ENCODE measurements around the gene NPPA. TPM values are rescaled to one million over a fixed set of nuclear protein-coding genes. Genes with fewer than 3 reads are reported as not detected.
"Not testable (repeated sequence)": the region's sequence is repeated elsewhere in the genome, so short reads cannot be mapped to it uniquely, and the experiment has no call there.

Gene NPPA
- total RNA-seq, result not detected

GRCh38 chr1:11847667-11848372, at the start of gene NPPA:
TSS of gene NPPA (minus strand) at chr1:11847783. CDS start at chr1:11847684, 99 bp downstream.
- no peak within 1 kb of the TSS for H3K4me3 ChIP-seq
- H3K36me3 ChIP-seq, result no peaks in the 10 kb centered on the region
- H3K4me1 ChIP-seq, result no peaks in the 10 kb centered on the region
- no peak for DNase-seq
- no peak within 1 kb of the TSS for H3K27ac ChIP-seq
- TF ChIP-seq CTCF (IDR thresholded peaks at IDR 0.05) (no peak), POLR2A (IDR thresholded peaks at IDR 0.05) (no peak)
- H3K9me3 ChIP-seq, result no peaks in the 10 kb centered on the region
- H3K27me3 ChIP-seq, result no peaks in the 10 kb centered on the region
- intact Hi-C loops (cut with DNase I; ENCODE audit: low total_unique reads), result no loop called here

GRCh38 chr1:11894501-11894900, 46.9 kb upstream of the NPPA start:
- H3K27me3 ChIP-seq, result peaks cover 0 to 16% of the 10 kb centered on the region in 2 donors
- intact Hi-C loops (cut with DNase I; ENCODE audit: low total_unique reads), result loop anchor here (10.0 kb wide), 1 partner anchor 60 kb away; no protein-coding TSS in a partner anchor
- H3K36me3 ChIP-seq, result not testable (repeated sequence)

GRCh38 chr1:11893907-11894251, 46.3 kb upstream of the NPPA start:
- intact Hi-C loops (cut with DNase I; ENCODE audit: low total_unique reads), result loop anchor here (10.0 kb wide), 1 partner anchor 59 kb away; no protein-coding TSS in a partner anchor
- H3K27ac ChIP-seq, result no peak overlapping the region
- peaks cover 0 to 12% of the 10 kb centered on the region in 2 donors for H3K27me3 ChIP-seq
- H3K9me3 ChIP-seq, result no peaks in the 10 kb centered on the region
- DNase-seq, result no peak
- no peak for TF ChIP-seq POLR2A (IDR thresholded peaks at IDR 0.05)
- peak; percentile 56 to 67 (median 62) for TF ChIP-seq CTCF (IDR thresholded peaks at IDR 0.05)
- no peak overlapping the region for H3K4me3 ChIP-seq
- no peaks in the 10 kb centered on the region for H3K4me1 ChIP-seq
- no peaks in the 10 kb centered on the region for H3K36me3 ChIP-seq

More at GRCh38 chr1:11894501-11894900, 46.9 kb upstream of the NPPA start:
- H3K4me1 ChIP-seq, H3K9me3 ChIP-seq, H3K4me3 ChIP-seq, H3K27ac ChIP-seq, DNase-seq: not testable (repeated sequence)

- H3K4me3 ChIP-seq, result no peak overlapping the region
- no peaks in the 10 kb centered on the region for H3K36me3 ChIP-seq
- DNase-seq, result no peak
- no peaks in the 10 kb centered on the region for H3K9me3 ChIP-seq
- intact Hi-C loops (cut with DNase I; ENCODE audit: low total_unique reads), result loop anchor here (10.0 kb wide), 1 partner anchor 57 kb away; no protein-coding TSS in a partner anchor
- no peaks in the 10 kb centered on the region for H3K4me1 ChIP-seq
- no peaks in the 10 kb centered on the region for H3K27me3 ChIP-seq
- TF ChIP-seq CTCF (IDR thresholded peaks at IDR 0.05) (no peak), POLR2A (IDR thresholded peaks at IDR 0.05) (no peak)
- no peak overlapping the region for H3K27ac ChIP-seq
Measured at GRCh38 chr1:11891433-11892186, 44.0 kb upstream of the NPPA start.

GRCh38 chr1:11888877-11889208, 41.3 kb upstream of the NPPA start:
- Histone ChIP-seq H3K4me1 (no peaks in the 10 kb centered on the region), H3K27ac (no peak overlapping the region), H3K4me3 (no peak overlapping the region), H3K27me3 (no peaks in the 10 kb centered on the region), H3K9me3 (no peaks in the 10 kb centered on the region), H3K36me3 (no peaks in the 10 kb centered on the region)
- no peak for DNase-seq
- intact Hi-C loops (cut with DNase I; ENCODE audit: low total_unique reads), result no loop called here
- TF ChIP-seq POLR2A (IDR thresholded peaks at IDR 0.05), result no peak
- no peak for TF ChIP-seq CTCF (IDR thresholded peaks at IDR 0.05)

All from uterus (tissue), 4 donors.